NCI-H2227 (cell line): ENCODE measurements around the gene CYB561A3.

Experiments used
- DNase-seq: peaks from one replicate; lab custom pipeline; 2025; ENCODE audit not compliant: unreplicated experiment; lab: John Stamatoyannopoulos, UW

Gene CYB561A3

GRCh38 chr11:61345954-61346843, 15.5 kb downstream of the CYB561A3 start:
- DNase-seq, result no peak

GRCh38 chr11:61345170-61345610, 16.5 kb downstream of the CYB561A3 start:
- peak; percentile 27 for DNase-seq

- DNase-seq, result no peak
These were observed 17.6 kb downstream of the CYB561A3 start for GRCh38 chr11:61343792-61344745.

GRCh38 chr11:61342207-61342803, 19.4 kb downstream of the CYB561A3 start:
- no peak for DNase-seq

- DNase-seq, result no peak
These were observed 20.0 kb downstream of the CYB561A3 start for GRCh38 chr11:61341706-61342105.

GRCh38 chr11:61340979-61341378, 20.7 kb downstream of the CYB561A3 start:
- DNase-seq, result no peak

GRCh38 chr11:61339490-61339878, 22.2 kb downstream of the CYB561A3 start:
- no peak for DNase-seq

- DNase-seq, result no peak
These were observed 22.7 kb downstream of the CYB561A3 start for GRCh38 chr11:61338783-61339489.

GRCh38 chr11:61337706-61338470, 23.8 kb downstream of the CYB561A3 start:
- no peak for DNase-seq

GRCh38 chr11:61336171-61336935, 25.3 kb downstream of the CYB561A3 start:
- DNase-seq, result peak; percentile 92

GRCh38 chr11:61335355-61335710, 26.3 kb downstream of the CYB561A3 start:
- no peak for DNase-seq

- DNase-seq, result no peak
These were observed 27.0 kb downstream of the CYB561A3 start for GRCh38 chr11:61334434-61335354.

GRCh38 chr11:61333550-61334433, 27.9 kb downstream of the CYB561A3 start:
- DNase-seq, result peak; percentile 51

- DNase-seq, result peak; percentile 98
These were observed 28.7 kb downstream of the CYB561A3 start, which contains the start of the genes DDB1 and TKFC for GRCh38 chr11:61332797-61333549. Gene DDB1 (minus strand): TSS chr11:61333105. CDS start chr11:61332968, 137 bp downstream. Gene TKFC (plus strand): TSS chr11:61333228. CDS start chr11:61334729, 1,501 bp downstream.

GRCh38 chr11:61332281-61332796, 29.3 kb downstream of the CYB561A3 start:
- DNase-seq, result peak; percentile 28

- DNase-seq, result no peak
These were observed 30.0 kb downstream of the CYB561A3 start for GRCh38 chr11:61331651-61332050.
